Measurements from ENCODE around the gene CEP63. TPM values are rescaled to one million over a fixed set of nuclear protein-coding genes. Genes with fewer than 3 reads are reported as not detected.
"Not testable (repeated sequence)": the region's sequence is repeated elsewhere in the genome, so short reads cannot be mapped to it uniquely, and the experiment has no call there.

The CEP63 gene
- total RNA-seq, 2 experiments from 2014 or later, result 21.3 to 25.9 TPM

DNA sequence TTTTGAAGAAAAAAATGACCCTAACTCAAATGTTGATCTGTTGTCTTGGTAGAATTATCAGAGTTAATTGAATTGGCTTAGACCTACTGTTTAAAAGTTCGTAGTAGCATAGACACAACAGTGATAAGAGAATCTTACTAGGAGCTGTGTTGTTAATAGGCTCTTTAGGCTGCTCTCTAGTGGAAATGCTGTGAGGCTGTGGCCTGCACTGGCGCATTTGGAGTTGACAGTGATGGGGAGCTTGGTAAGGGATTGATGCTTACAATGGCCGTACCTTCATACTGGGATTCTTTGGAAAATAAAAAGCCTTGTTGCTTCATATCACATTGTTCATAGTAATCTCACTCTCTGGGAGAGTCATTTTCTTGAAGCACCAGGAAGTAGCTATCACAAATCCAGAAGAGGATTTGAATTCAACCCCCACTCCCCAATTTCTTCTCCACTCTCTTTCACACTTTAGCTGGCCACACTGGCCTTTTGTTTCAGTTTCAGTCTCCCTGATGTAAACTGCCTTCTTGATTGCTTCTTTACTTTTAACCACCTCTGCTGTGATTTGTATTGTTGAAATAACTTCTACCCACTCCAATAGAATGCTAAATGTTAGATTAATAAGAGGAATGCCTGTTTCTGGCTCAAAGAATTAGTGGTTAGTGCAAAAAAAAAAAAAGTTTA, 56.6 kb downstream of the CEP63 start:
- intact Hi-C loops (cut with DNase I, micrococcal nuclease), result no loop called here
- Mint-ChIP-seq H3K27me3 (no peaks in the 10 kb centered on the region), H3K4me1 (no peaks in the 10 kb centered on the region), H3K36me3 (ENCODE audit: low read depth) (peaks cover 23% of the 10 kb centered on the region), H3K27ac (no peak overlapping the region), H3K9me3 (ENCODE audit: low read depth) (no peaks in the 10 kb centered on the region), H3K4me3 (no peak overlapping the region)
- ATAC-seq (no peak), DNase-seq (no peak)
- ChIA-PET POLR2A (no interaction called here), CTCF (interaction anchor here (0.6 kb wide), 1 partner anchor 14 kb away, joined by 3 read pairs; no protein-coding TSS in a partner anchor)

DNA sequence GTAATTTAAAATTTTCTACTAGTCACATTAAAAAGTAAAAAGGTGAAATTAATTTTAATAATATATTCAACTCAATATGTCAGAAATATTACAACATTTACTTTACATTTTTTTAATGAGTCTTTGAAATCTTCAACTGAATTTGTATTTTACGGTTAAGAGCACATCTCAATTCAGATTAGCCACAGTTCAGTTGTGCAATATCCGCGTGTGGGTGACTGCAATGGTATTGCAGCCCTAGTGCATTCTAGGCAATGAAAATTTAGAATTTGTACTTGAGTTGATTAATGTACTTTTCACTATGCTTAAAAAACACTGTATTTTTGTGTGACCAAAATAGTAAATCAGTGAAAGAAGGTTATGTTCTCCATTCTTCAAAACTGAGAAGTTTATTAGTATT, 57.3 kb downstream of the CEP63 start:
- CTCF ChIA-PET, result no interaction called here
- intact Hi-C loops (cut with DNase I, micrococcal nuclease), result no loop called here
- POLR2A ChIA-PET, result no interaction called here
- no peak overlapping the region for H3K4me3 Mint-ChIP-seq
- DNase-seq (no peak), ATAC-seq (no peak)
- no peaks in the 10 kb centered on the region for H3K9me3 Mint-ChIP-seq (ENCODE audit: low read depth)
- H3K27me3 Mint-ChIP-seq, result no peaks in the 10 kb centered on the region
- H3K4me1 Mint-ChIP-seq, result no peaks in the 10 kb centered on the region
- no peak overlapping the region for H3K27ac Mint-ChIP-seq
- H3K36me3 Mint-ChIP-seq (ENCODE audit: low read depth), result peaks cover 20% of the 10 kb centered on the region

DNA sequence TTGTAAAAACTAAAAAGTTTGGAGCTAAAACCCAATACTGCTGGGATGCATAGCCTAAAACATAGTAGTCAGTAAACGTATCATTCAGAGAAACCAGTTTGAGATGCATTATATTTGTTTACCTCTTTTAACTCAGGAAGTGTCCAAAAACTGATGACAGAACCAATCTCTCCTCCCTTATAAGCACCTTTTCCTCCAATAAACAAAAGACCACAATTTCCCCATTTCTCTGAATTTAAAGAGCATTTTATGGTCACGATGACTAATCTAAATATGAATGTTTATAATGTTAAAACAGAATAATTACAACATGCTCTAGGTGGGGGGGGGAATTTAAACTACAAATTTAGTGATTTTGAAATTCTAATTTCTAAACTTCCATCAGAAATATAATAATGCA, 58.5 kb downstream of the CEP63 start:
- DNase-seq (no peak), ATAC-seq (no peak)
- Mint-ChIP-seq H3K4me1 (no peaks in the 10 kb centered on the region), H3K9me3 (ENCODE audit: low read depth) (no peaks in the 10 kb centered on the region), H3K27ac (no peak overlapping the region), H3K4me3 (no peak overlapping the region), H3K36me3 (ENCODE audit: low read depth) (peaks cover 25% of the 10 kb centered on the region), H3K27me3 (no peaks in the 10 kb centered on the region)
- intact Hi-C loops (cut with DNase I, micrococcal nuclease), result no loop called here
- POLR2A ChIA-PET, result no interaction called here
- CTCF ChIA-PET, result no interaction called here

DNA sequence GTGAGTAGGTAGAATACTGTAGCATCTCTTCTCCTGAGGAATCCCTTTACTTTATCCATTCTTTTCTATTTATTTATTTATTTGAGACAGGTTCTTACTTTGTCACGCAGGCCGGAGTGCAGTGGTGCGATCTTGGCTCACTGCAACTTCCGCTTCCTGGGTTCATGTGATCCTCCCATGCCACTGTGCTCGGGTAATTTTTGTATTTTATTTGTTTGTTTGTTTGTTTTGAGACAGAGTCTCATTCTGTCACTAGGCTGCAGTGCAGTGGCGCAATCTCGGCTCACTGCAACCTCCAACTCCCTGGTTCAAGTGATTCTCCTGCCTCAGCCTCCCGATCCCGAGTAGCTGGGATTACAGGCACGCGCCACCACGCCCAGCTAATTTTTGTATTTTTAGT, 58.9 kb downstream of the CEP63 start:
- POLR2A ChIA-PET; H3K4me3 Mint-ChIP-seq; ATAC-seq; CTCF ChIA-PET; H3K27ac Mint-ChIP-seq; intact Hi-C loops (cut with DNase I, micrococcal nuclease); H3K4me1 Mint-ChIP-seq; H3K9me3 Mint-ChIP-seq (ENCODE audit: low read depth); DNase-seq; H3K27me3 Mint-ChIP-seq: not testable (repeated sequence)
- H3K36me3 Mint-ChIP-seq (ENCODE audit: low read depth), result peaks cover 29% of the 10 kb centered on the region

DNA sequence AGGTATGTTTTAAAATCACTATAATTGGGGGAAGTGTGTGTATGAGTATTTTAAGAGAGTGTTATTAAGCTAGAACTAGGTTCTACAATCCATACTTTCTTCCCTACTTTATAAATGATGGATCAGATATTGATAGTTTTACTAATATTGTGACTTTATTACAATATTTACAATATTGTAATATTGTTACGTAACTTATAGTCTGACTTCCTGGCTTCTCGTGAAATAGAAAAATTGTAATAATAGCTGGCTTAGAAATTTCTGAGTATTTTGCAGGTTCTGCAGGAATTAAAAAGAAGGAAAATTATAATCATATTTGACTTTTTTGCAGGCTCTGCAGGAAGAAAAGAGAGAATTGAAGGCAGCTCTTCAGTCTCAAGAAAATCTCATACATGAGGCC, 60.0 kb downstream of the CEP63 start:
- ChIA-PET CTCF (interaction anchor here (0.9 kb wide), 1 partner anchor 12 kb away, joined by 3 read pairs; no protein-coding TSS in a partner anchor), POLR2A (no interaction called here)
- Mint-ChIP-seq H3K9me3 (ENCODE audit: low read depth) (no peaks in the 10 kb centered on the region), H3K36me3 (ENCODE audit: low read depth) (peaks cover 37% of the 10 kb centered on the region), H3K4me3 (no peak overlapping the region), H3K27ac (no peak overlapping the region), H3K4me1 (no peaks in the 10 kb centered on the region), H3K27me3 (no peaks in the 10 kb centered on the region)
- ATAC-seq (no peak), DNase-seq (no peak)
- intact Hi-C loops (cut with DNase I, micrococcal nuclease), result no loop called here

DNA sequence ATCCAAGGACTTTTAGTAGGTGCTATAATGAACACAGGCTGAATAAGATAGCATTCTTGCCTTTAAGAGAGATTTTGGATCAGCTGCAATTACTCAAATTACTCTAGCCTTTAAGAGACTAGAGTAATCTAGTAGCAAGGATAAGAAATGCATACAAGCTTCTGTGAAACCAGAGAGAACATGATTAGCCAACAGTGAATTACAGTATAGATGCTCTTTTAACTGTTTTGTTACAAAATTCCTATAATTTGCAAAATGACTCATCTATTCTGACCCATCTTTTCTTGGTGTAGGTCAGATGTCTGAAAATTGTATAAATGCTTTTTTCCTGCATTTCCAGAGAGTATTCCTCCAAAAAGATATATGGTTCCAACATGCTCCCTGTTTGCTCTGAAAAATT, 66.9 kb downstream of the CEP63 start:
- DNase-seq (no peak), ATAC-seq (no peak)
- no peaks in the 10 kb centered on the region for H3K4me1 Mint-ChIP-seq
- CTCF ChIA-PET, result no interaction called here
- intact Hi-C loops (cut with DNase I, micrococcal nuclease), result no loop called here
- peaks cover 47% of the 10 kb centered on the region for H3K36me3 Mint-ChIP-seq (ENCODE audit: low read depth)
- no peak overlapping the region for H3K4me3 Mint-ChIP-seq
- peaks cover 5% of the 10 kb centered on the region for H3K9me3 Mint-ChIP-seq (ENCODE audit: low read depth)
- H3K27ac Mint-ChIP-seq, result no peak overlapping the region
- POLR2A ChIA-PET, result no interaction called here
- H3K27me3 Mint-ChIP-seq, result no peaks in the 10 kb centered on the region

DNA sequence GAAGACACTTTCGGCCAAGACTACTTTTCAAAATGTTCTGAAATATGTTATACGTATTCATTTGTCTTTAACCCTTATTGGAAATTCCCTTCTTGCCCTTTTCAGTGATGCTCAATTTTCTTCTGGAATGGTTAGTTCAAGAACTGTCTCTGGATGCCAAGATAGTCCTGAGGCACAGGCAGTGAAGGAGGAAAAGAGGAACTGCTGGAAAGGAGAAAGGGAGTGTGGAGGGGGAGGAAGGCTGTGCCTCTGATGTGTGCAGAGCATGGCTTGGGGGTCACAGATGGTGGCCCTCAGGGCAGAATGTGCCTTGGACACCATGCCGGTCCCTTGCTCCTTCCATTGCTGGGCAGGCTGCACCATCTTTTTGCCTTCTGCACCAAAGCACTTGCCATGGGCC, 73.7 kb downstream of the CEP63 start:
- CTCF ChIA-PET, result no interaction called here
- no peaks in the 10 kb centered on the region for H3K9me3 Mint-ChIP-seq (ENCODE audit: low read depth)

DNA sequence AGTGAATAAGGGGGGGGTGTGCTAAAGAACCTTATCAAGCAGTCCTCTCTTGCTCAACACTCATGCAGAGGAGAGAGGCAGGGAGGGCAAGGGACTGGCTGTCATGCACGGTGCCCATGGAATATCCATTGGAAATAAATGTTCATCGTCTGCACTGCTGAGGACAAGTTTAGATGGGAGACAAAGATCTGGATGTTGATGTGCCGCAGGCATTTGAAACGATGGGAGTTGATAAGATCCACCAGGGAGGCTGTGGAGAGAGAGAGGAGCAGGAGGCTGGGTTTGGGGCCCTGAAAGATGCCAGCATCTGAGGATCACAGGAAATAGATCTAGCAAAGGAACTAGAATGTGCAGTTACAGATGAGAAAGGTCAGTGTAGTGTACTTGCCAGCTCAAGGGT, 76.2 kb downstream of the CEP63 start:
- no peak overlapping the region for H3K4me3 Mint-ChIP-seq
- H3K9me3 Mint-ChIP-seq (ENCODE audit: low read depth), result no peaks in the 10 kb centered on the region
- ATAC-seq, result no peak
- POLR2A ChIA-PET, result no interaction called here
- intact Hi-C loops (cut with DNase I, micrococcal nuclease), result no loop called here
- no peaks in the 10 kb centered on the region for H3K4me1 Mint-ChIP-seq
- CTCF ChIA-PET, result no interaction called here
- no peak for DNase-seq
- H3K27ac Mint-ChIP-seq, result no peak overlapping the region
- no peaks in the 10 kb centered on the region for H3K27me3 Mint-ChIP-seq
- peaks cover 18% of the 10 kb centered on the region for H3K36me3 Mint-ChIP-seq (ENCODE audit: low read depth)

More for the DNA sequence above, 73.7 kb downstream of the CEP63 start:
- ATAC-seq (no peak), DNase-seq (no peak)
- POLR2A ChIA-PET, result no interaction called here
- intact Hi-C loops (cut with DNase I, micrococcal nuclease), result no loop called here
- Mint-ChIP-seq H3K27ac (no peak overlapping the region), H3K36me3 (ENCODE audit: low read depth) (peaks cover 18% of the 10 kb centered on the region), H3K4me1 (no peaks in the 10 kb centered on the region), H3K27me3 (no peaks in the 10 kb centered on the region), H3K4me3 (no peak overlapping the region)

DNA sequence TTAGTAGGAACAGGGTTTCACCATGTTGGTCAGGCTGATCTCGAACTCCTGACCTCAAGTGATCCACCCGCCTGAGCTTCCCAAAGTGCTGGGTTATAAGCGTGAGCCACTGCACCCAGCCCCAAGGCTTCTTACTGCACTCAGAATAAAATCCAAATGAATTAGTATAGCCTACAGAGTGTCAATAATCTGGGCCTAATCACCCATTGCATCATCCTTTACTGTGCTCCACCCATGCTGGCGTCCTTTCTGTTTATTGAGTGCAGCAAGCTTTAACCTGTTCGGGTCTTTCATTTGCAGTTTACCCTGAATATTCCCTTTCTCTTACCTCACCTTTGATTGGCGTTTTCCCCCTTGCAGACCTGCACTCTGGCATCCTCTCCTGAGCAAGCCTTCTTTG, 77.7 kb downstream of the CEP63 start:
- Mint-ChIP-seq H3K9me3 (ENCODE audit: low read depth) (peaks cover 5% of the 10 kb centered on the region), H3K4me1 (no peaks in the 10 kb centered on the region), H3K27ac (no peak overlapping the region), H3K27me3 (no peaks in the 10 kb centered on the region), H3K36me3 (ENCODE audit: low read depth) (peaks cover 16% of the 10 kb centered on the region), H3K4me3 (no peak overlapping the region)
- POLR2A ChIA-PET, result no interaction called here
- CTCF ChIA-PET, result no interaction called here
- intact Hi-C loops (cut with DNase I, micrococcal nuclease), result no loop called here
- DNase-seq (no peak), ATAC-seq (no peak)

DNA sequence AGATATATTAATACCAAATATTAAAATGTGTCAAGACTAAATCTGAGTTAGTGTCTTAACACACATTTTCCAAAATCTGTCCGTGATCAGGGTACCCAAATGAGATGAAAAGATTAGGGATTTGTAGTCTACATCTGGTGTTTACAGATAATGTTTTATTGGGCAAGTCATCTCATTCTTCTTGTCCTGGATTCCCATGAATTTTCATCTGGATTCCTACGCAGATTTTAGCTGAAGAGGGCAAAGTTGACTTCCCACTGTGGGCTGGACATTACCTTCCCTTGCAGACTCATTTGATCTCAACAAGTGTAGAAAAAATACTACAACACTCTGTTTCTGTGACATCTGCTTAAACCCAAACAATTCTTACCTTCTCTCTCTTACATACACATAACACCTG, 79.1 kb downstream of the CEP63 start:
- intact Hi-C loops (cut with DNase I, micrococcal nuclease), result no loop called here
- H3K27ac Mint-ChIP-seq, result no peak overlapping the region
- H3K36me3 Mint-ChIP-seq (ENCODE audit: low read depth), result peaks cover 17% of the 10 kb centered on the region
- H3K27me3 Mint-ChIP-seq, result no peaks in the 10 kb centered on the region
- ChIA-PET POLR2A (no interaction called here), CTCF (interaction anchor here (0.6 kb wide), 1 partner anchor 30 kb away, joined by 3 read pairs; no protein-coding TSS in a partner anchor)
- H3K9me3 Mint-ChIP-seq (ENCODE audit: low read depth), result peaks cover 11% of the 10 kb centered on the region
- H3K4me3 Mint-ChIP-seq, result no peak overlapping the region
- H3K4me1 Mint-ChIP-seq, result no peaks in the 10 kb centered on the region
- DNase-seq (no peak), ATAC-seq (no peak)

DNA sequence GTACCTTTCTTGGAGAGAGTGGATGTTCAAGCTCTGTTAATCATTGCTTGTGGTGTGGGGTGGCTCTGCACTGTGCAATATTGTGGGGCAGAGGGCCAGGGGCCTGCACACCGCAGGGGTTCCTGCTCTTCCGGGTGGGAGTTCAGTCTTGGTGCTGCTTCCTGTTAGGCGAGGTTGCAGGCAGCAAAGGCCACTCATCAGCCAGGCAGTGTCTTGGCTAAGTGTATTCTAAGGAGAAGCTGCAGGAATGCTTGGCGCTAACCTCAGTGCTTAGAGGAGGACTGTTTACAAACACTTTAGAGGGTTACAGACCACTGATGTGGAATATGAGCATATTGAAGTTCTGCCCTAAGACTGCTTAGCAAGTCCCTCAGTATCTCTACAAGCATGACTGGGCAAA, 81.7 kb downstream of the CEP63 start:
- ATAC-seq (no peak), DNase-seq (no peak)
- no peak overlapping the region for H3K27ac Mint-ChIP-seq
- peaks cover 13% of the 10 kb centered on the region for H3K36me3 Mint-ChIP-seq (ENCODE audit: low read depth)
- no peaks in the 10 kb centered on the region for H3K4me1 Mint-ChIP-seq
- H3K4me3 Mint-ChIP-seq, result no peak overlapping the region
- H3K27me3 Mint-ChIP-seq, result no peaks in the 10 kb centered on the region
- peaks cover 27% of the 10 kb centered on the region for H3K9me3 Mint-ChIP-seq (ENCODE audit: low read depth)
- CTCF ChIA-PET, result interaction anchor here (0.9 kb wide), 1 partner anchor 10 kb away, joined by 5 read pairs; no protein-coding TSS in a partner anchor
- intact Hi-C loops (cut with DNase I, micrococcal nuclease), result no loop called here
- POLR2A ChIA-PET, result no interaction called here

DNA sequence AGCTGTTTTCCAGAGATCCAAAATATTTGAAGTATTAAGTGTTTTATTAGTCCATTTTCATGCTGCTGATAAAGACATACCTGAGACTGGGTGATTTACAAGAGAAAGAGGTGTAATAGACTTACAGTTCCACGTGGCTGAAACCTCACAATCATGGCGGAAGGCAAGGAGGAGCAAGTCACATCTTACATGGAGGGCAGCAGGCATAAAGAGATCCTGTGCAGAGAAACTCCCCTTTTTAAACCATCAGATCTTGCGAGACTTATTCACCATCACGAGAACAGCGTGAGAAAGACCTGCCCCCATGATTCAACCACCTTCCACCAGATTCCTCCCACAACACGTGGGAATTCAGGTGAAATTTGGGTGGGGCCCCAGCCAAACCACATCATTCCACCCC, 82.9 kb downstream of the CEP63 start:
- Mint-ChIP-seq H3K27ac (no peak overlapping the region), H3K9me3 (ENCODE audit: low read depth) (peaks cover 32% of the 10 kb centered on the region), H3K4me1 (no peaks in the 10 kb centered on the region), H3K36me3 (ENCODE audit: low read depth) (peaks cover 9% of the 10 kb centered on the region), H3K27me3 (no peaks in the 10 kb centered on the region), H3K4me3 (no peak overlapping the region)
- DNase-seq (no peak), ATAC-seq (no peak)
- intact Hi-C loops (cut with DNase I, micrococcal nuclease), result no loop called here
- CTCF ChIA-PET, result no interaction called here
- POLR2A ChIA-PET, result no interaction called here

DNA sequence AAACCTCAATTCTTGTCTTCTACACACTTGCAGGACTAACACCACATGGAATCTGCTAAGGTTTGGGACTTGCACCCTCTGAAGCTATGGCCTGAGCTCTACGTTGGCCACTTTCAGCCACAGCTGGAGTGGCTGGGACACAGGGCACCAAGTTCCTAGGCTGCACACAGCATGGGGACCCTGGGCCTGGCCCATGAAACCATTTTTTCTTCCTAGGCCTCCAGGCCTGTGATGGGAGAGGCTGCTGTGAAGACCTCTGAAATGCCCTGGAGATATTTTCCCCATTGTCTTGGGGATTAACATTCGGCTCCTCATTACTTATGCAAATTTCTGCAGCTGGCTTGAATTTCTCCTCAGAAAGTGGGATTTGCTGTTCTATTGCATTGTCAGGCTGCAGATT, 84.0 kb downstream of the CEP63 start:
- H3K4me1 Mint-ChIP-seq; H3K27ac Mint-ChIP-seq; DNase-seq; ATAC-seq; intact Hi-C loops (cut with DNase I, micrococcal nuclease); H3K27me3 Mint-ChIP-seq; H3K36me3 Mint-ChIP-seq (ENCODE audit: low read depth); POLR2A ChIA-PET; CTCF ChIA-PET; H3K4me3 Mint-ChIP-seq: not testable (repeated sequence)
- H3K9me3 Mint-ChIP-seq (ENCODE audit: low read depth), result peaks cover 32% of the 10 kb centered on the region

Data from activated CD4-positive, alpha-beta T cell treated with anti-CD3 and anti-CD28 coated beads for 36 hours (primary cell).